Keratinocyte (primary cell): Measurements from ENCODE around the gene DISC1. TPM values are rescaled to one million over a fixed set of nuclear protein-coding genes. Genes with fewer than 3 reads are reported as not detected.

Experiments
- DNase-seq: peaks from one replicate; pipeline ENCODE4 v3.0.0-alpha.2; 2011; ENCODE audit warnings: low read depth, missing footprints, low spot score
- FAIRE-seq: peaks from 2 replicates; lab custom pipeline; 2011; peaks lifted over from hg19 to GRCh38; lab: Jason Lieb, UNC
- H2AFZ ChIP-seq: 2 replicates; pipeline ENCODE4 v1.6.0; 2012; ENCODE audit warnings: low read length, control low read depth, inconsistent platforms; ENCODE audit not compliant: control insufficient read depth
- H3K27ac ChIP-seq: 2 replicates; pipeline ENCODE4 v1.5.1; 2011; ENCODE audit warnings: low read length; ENCODE audit not compliant: control insufficient read depth, insufficient read depth
- H3K27me3 ChIP-seq: 3 replicates; pipeline ENCODE4 v1.6.0; 2011; ENCODE audit warnings: low read length; ENCODE audit not compliant: control insufficient read depth, insufficient read depth; ENCODE audit errors: extremely low read depth
- H3K36me3 ChIP-seq, 2 experiments: 2 replicates in 1 of 2; 3 replicates in 1 of 2; pipeline ENCODE4 v1.5.1; 2011; ENCODE audit warnings: low read length in 2 of 2, mild to moderate bottlenecking in 1 of 2; ENCODE audit not compliant: control insufficient read depth in 2 of 2, insufficient read depth in 2 of 2; ENCODE audit errors: extremely low read depth in 1 of 2
- H3K4me1 ChIP-seq: 3 replicates; pipeline ENCODE4 v1.5.1; 2011; ENCODE audit warnings: low read length; ENCODE audit not compliant: control insufficient read depth, insufficient read depth; ENCODE audit errors: extremely low read depth
- H3K4me2 ChIP-seq: 3 replicates; pipeline ENCODE4 v1.6.0; 2011; ENCODE audit warnings: low read depth, low read length; ENCODE audit not compliant: control insufficient read depth, insufficient read depth; ENCODE audit errors: extremely low read depth
- H3K4me3 ChIP-seq, 3 experiments: fragments of 200-600 bp in 1 of 3; sonication (generic) in 1 of 3; 2 replicates in 2 of 3; 3 replicates in 1 of 3; pipeline ENCODE4 v1.5.1; 2011 to 2016; ENCODE audit warnings: low read length in 3 of 3, mild to moderate bottlenecking in 3 of 3, control low read depth in 2 of 3, inconsistent platforms in 1 of 3, low read depth in 1 of 3, mixed read lengths in 1 of 3, mixed run types in 1 of 3, moderate library complexity in 1 of 3; ENCODE audit not compliant: control insufficient read depth in 2 of 3, insufficient read depth in 2 of 3; ENCODE audit errors: extremely low read depth in 1 of 3
- H3K79me2 ChIP-seq: 2 replicates; pipeline ENCODE4 v1.6.0; 2012; ENCODE audit warnings: low read length; ENCODE audit not compliant: control insufficient read depth, insufficient read depth
- H3K9ac ChIP-seq: 3 replicates; pipeline ENCODE4 v1.6.0; 2011; ENCODE audit warnings: low read length; ENCODE audit not compliant: control insufficient read depth, insufficient read depth; ENCODE audit errors: extremely low read depth
- H3K9me1 ChIP-seq: 3 replicates; pipeline ENCODE4 v1.6.0; 2011; ENCODE audit warnings: low read length; ENCODE audit not compliant: control insufficient read depth, insufficient read depth; ENCODE audit errors: extremely low read depth
- H3K9me3 ChIP-seq: 2 replicates; pipeline ENCODE4 v1.5.1; 2012; ENCODE audit warnings: low read depth, low read length; ENCODE audit not compliant: control insufficient read depth
- H4K20me1 ChIP-seq: 3 replicates; pipeline ENCODE4 v1.6.0; 2011; ENCODE audit warnings: low read length; ENCODE audit not compliant: control insufficient read depth, insufficient read depth; ENCODE audit errors: extremely low read depth
- EZH2 ChIP-seq: IDR thresholded peaks from one replicate; pipeline ENCODE4 v1.6.1; 2012; ENCODE audit warnings: inconsistent platforms, mild to moderate bottlenecking, low read length, moderate library complexity
- dilution Hi-C: fragments of 300-500 bp; cut with MboI; formaldehyde crosslinking; loops from one replicate; pipeline ENCODE4 v1.7.0; 2020; ENCODE audit warnings: low sequenced_read_pairs; ENCODE audit not compliant: extremely low pct_ligation_motif_present
- polyA plus RNA-seq, 5 experiments: library from polyadenylated mRNA; depleted of rRNA in 3 of 5; stranded (reverse) in 3 of 5; stranded (forward) in 1 of 5; unstranded in 1 of 5; fragments of >200 nt; gene quantifications; 1 replicate in 1 of 5; 2 replicates in 3 of 5; 3 replicates in 1 of 5; pipeline versions ENCODE4 v1.2.1 to v1.2.3, GENCODE V29; 2011 to 2012; ENCODE audit warnings: missing spikeins in 2 of 5, low read depth in 1 of 5, low replicate concordance in 1 of 5
- TF ChIP-seq, protein P1 (sequence below), 3 experiments: IDR thresholded peaks in 1 of 3; conservative IDR thresholded peaks in 1 of 3; optimal IDR thresholded peaks in 1 of 3; 2 replicates in 2 of 3; 3 replicates in 1 of 3; pipeline versions ENCODE3 to v1.5.1; 2011; ENCODE audit warnings: low read length in 3 of 3, mild to moderate bottlenecking in 3 of 3, moderate library complexity in 2 of 3, control low read depth in 1 of 3, inconsistent platforms in 1 of 3; ENCODE audit not compliant: insufficient read depth in 2 of 3; ENCODE audit errors: extremely low read depth in 1 of 3

Gene DISC1
- polyA plus RNA-seq, 1 donor (not counting 4 experiments of a cell fraction or from before 2014, with no cell fraction given), result 0.47 TPM

DNA sequence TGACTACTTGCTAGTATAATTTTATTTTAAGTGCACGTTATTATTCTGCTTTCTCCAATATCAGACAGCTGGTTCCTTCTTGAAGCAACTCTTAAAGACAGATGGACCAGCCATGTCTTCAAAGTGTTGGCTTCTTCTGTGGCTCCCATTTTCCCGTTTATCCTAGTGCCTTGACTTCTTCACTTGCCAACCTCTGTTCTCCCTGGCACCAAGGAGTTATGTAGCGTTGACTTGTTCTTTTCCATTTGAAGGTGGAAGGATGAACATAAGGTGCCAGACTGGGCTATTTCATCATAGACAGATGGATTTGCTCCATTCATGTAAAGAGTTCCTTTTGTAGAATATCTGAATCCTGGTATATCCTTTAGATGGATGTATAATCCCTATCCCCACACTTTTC lies 260.6 kb downstream of the DISC1 start:
- Histone ChIP-seq H3K4me1 (no peaks in the 10 kb centered on the region), H3K4me3 (no peak overlapping the region), H3K9me1 (no peaks in the 10 kb centered on the region), H3K36me3 (no peaks in the 10 kb centered on the region), H3K9ac (no peak overlapping the region), H3K27me3 (no peaks in the 10 kb centered on the region), H3K9me3 (no peaks in the 10 kb centered on the region), H3K79me2 (no peaks in the 10 kb centered on the region), H4K20me1 (no peaks in the 10 kb centered on the region), H3K4me2 (no peak overlapping the region), H2AFZ (no peak overlapping the region), H3K27ac (no peak overlapping the region)
- dilution Hi-C loops, result no loop called here
- DNase-seq, result no peak
- FAIRE-seq, result no peak
- TF ChIP-seq, protein P1, sequence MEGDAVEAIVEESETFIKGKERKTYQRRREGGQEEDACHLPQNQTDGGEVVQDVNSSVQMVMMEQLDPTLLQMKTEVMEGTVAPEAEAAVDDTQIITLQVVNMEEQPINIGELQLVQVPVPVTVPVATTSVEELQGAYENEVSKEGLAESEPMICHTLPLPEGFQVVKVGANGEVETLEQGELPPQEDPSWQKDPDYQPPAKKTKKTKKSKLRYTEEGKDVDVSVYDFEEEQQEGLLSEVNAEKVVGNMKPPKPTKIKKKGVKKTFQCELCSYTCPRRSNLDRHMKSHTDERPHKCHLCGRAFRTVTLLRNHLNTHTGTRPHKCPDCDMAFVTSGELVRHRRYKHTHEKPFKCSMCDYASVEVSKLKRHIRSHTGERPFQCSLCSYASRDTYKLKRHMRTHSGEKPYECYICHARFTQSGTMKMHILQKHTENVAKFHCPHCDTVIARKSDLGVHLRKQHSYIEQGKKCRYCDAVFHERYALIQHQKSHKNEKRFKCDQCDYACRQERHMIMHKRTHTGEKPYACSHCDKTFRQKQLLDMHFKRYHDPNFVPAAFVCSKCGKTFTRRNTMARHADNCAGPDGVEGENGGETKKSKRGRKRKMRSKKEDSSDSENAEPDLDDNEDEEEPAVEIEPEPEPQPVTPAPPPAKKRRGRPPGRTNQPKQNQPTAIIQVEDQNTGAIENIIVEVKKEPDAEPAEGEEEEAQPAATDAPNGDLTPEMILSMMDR (optimal IDR thresholded peaks at IDR 0.05 in 1 of 3, IDR thresholded peaks at IDR 0.05 in 1 of 3, conservative IDR thresholded peaks at IDR 0.05 in 1 of 3; ENCODE audit: extremely low read depth in 1 of 3, insufficient read depth in 2 of 3, low read length in 3 of 3), result no peak
- no peak for TF ChIP-seq EZH2

DNA sequence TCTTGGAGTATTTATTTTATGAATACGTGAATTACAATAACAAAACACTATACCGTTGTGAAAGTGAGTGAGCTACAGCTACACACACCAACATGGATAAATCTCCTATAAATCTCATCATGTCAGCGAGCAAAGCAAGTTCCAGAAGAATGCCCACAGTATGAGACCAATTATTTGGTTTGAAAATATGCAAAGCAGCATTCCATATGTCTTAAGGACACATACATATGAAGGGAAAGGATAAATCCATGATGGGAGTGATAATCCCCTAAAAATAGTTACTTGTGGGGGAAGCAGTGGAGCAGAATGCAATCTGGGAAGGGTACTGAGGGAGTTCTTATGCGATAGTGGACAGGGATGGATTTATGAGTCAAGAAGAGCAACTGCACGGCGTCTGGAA lies 261.3 kb downstream of the DISC1 start:
- no peak for FAIRE-seq

More for the DNA sequence above, 261.3 kb downstream of the DISC1 start:
- Histone ChIP-seq H3K36me3 (no peaks in the 10 kb centered on the region), H3K4me3 (no peak overlapping the region), H3K27ac (no peak overlapping the region), H3K4me2 (no peak overlapping the region), H4K20me1 (no peaks in the 10 kb centered on the region), H3K79me2 (no peaks in the 10 kb centered on the region), H2AFZ (no peak overlapping the region), H3K9me3 (no peaks in the 10 kb centered on the region), H3K27me3 (no peaks in the 10 kb centered on the region), H3K9ac (no peak overlapping the region), H3K9me1 (no peaks in the 10 kb centered on the region), H3K4me1 (no peaks in the 10 kb centered on the region)
- no peak for TF ChIP-seq EZH2
- TF ChIP-seq, protein P1 (optimal IDR thresholded peaks at IDR 0.05 in 1 of 3, IDR thresholded peaks at IDR 0.05 in 1 of 3, conservative IDR thresholded peaks at IDR 0.05 in 1 of 3; ENCODE audit: extremely low read depth in 1 of 3, insufficient read depth in 2 of 3, low read length in 3 of 3), result no peak
- dilution Hi-C loops, result no loop called here
- no peak for DNase-seq
